Keratinocyte (primary cell): Measurements from ENCODE around the gene CNNM3.

Source experiments
- EZH2 ChIP-seq: IDR thresholded peaks from one replicate; pipeline ENCODE4 v1.6.1; 2012; ENCODE audit warnings: inconsistent platforms, mild to moderate bottlenecking, low read length, moderate library complexity
- TF ChIP-seq, protein P1 (sequence below), 3 experiments: IDR thresholded peaks in 1 of 3; conservative IDR thresholded peaks in 1 of 3; optimal IDR thresholded peaks in 1 of 3; 2 replicates in 2 of 3; 3 replicates in 1 of 3; pipeline versions ENCODE3 to v1.5.1; 2011; ENCODE audit warnings: low read length in 3 of 3, mild to moderate bottlenecking in 3 of 3, moderate library complexity in 2 of 3, control low read depth in 1 of 3, inconsistent platforms in 1 of 3; ENCODE audit not compliant: insufficient read depth in 2 of 3; ENCODE audit errors: extremely low read depth in 1 of 3

DNA sequence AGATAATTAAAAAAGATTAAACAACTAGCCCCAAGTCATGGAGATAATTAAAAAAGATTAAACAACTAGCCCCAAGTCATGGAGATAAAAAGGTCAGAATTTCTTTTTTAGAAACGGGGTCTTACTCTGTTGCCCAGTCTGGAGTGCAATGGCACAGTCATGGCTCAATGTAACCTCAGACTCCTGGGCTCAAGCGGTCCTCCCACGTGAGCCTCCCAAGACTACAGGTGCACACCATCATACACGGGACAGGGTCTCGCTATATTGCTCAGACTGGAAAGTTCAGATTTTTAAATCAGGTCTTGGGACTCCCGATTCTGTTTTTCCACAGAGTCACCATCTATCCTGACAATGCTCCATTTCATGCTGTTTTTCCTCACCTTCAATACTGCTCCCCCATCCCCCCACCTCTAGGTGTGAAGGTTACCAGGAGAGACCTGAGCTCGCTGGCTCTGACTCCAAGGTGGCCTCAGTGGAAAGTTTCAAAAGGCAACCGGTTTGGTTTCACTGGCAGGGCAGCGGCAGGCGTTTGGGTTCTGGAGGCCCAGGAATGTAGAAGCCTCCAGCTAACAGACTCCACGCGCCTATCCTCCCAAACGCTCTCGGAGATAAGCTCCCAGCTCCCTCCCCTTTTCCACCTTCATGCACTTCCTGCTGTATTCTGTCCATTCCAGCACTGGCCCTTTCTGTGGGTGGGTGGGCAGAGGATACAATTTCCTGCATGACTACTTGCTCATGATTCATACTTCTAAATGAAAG is 56.7 kb downstream of the CNNM3 start:
- TF ChIP-seq, protein P1, sequence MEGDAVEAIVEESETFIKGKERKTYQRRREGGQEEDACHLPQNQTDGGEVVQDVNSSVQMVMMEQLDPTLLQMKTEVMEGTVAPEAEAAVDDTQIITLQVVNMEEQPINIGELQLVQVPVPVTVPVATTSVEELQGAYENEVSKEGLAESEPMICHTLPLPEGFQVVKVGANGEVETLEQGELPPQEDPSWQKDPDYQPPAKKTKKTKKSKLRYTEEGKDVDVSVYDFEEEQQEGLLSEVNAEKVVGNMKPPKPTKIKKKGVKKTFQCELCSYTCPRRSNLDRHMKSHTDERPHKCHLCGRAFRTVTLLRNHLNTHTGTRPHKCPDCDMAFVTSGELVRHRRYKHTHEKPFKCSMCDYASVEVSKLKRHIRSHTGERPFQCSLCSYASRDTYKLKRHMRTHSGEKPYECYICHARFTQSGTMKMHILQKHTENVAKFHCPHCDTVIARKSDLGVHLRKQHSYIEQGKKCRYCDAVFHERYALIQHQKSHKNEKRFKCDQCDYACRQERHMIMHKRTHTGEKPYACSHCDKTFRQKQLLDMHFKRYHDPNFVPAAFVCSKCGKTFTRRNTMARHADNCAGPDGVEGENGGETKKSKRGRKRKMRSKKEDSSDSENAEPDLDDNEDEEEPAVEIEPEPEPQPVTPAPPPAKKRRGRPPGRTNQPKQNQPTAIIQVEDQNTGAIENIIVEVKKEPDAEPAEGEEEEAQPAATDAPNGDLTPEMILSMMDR (optimal IDR thresholded peaks at IDR 0.05 in 1 of 3, IDR thresholded peaks at IDR 0.05 in 1 of 3, conservative IDR thresholded peaks at IDR 0.05 in 1 of 3; ENCODE audit: extremely low read depth in 1 of 3, insufficient read depth in 2 of 3, low read length in 3 of 3) = no peak
- no peak for TF ChIP-seq EZH2
